SIG-M5 (cell line): ENCODE data around the gene FER.
"Not testable (repeated sequence)": the region's sequence is repeated elsewhere in the genome, so short reads cannot be mapped to it uniquely, and the experiment has no call there.

Experiments
- DNase-seq: peaks from one replicate; lab custom pipeline; 2025; lab: John Stamatoyannopoulos, UW

FER gene

GRCh38 chr5:108747111-108747773 is 455 bp upstream of the FER start:
- DNase-seq: no peak

GRCh38 chr5:108748401-108749127 is 867 bp downstream of the FER start:
- DNase-seq: peak; percentile 89

- DNase-seq: no peak
Measured at GRCh38 chr5:108749128-108749861, 1.6 kb downstream of the FER start.

GRCh38 chr5:108753331-108753730 is 5.6 kb downstream of the FER start:
- DNase-seq: no peak

GRCh38 chr5:108753877-108754276 is 6.2 kb downstream of the FER start:
- no peak for DNase-seq

GRCh38 chr5:108760512-108760911 is 12.8 kb downstream of the FER start:
- DNase-seq: no peak

- DNase-seq: no peak
Measured at GRCh38 chr5:108762660-108763059, 15.0 kb downstream of the FER start.

- DNase-seq: no peak
Measured at GRCh38 chr5:108763222-108763916, 15.7 kb downstream of the FER start.

- DNase-seq: no peak
Measured at GRCh38 chr5:108765647-108766046, 17.9 kb downstream of the FER start.

GRCh38 chr5:108766916-108767315 is 19.2 kb downstream of the FER start:
- DNase-seq: not testable (repeated sequence)

- DNase-seq: no peak
Measured at GRCh38 chr5:108769352-108769751, 21.7 kb downstream of the FER start.

GRCh38 chr5:108772626-108773025 is 24.9 kb downstream of the FER start:
- DNase-seq: no peak

GRCh38 chr5:108773330-108773729 is 25.6 kb downstream of the FER start:
- DNase-seq: no peak

- DNase-seq: not testable (repeated sequence)
Measured at GRCh38 chr5:108774079-108774478, 26.4 kb downstream of the FER start.

GRCh38 chr5:108777582-108777981 is 29.9 kb downstream of the FER start:
- not testable (repeated sequence) for DNase-seq

GRCh38 chr5:108784577-108784976 is 36.9 kb downstream of the FER start:
- DNase-seq: not testable (repeated sequence)

GRCh38 chr5:108786806-108787483 is 39.2 kb downstream of the FER start:
- no peak for DNase-seq

GRCh38 chr5:108788142-108788541 is 40.4 kb downstream of the FER start:
- DNase-seq: no peak

- DNase-seq: no peak
Measured at GRCh38 chr5:108793207-108793606, 45.5 kb downstream of the FER start.

- DNase-seq: not testable (repeated sequence)
Measured at GRCh38 chr5:108794349-108794748, 46.7 kb downstream of the FER start.

- no peak for DNase-seq
Measured at GRCh38 chr5:108797396-108797795, 49.7 kb downstream of the FER start.

GRCh38 chr5:108797986-108798385 is 50.3 kb downstream of the FER start:
- no peak for DNase-seq
